Prostate gland (tissue), 2 donors: ENCODE data around the gene DHRS12. TPM values are rescaled to one million over a fixed set of nuclear protein-coding genes. Genes with fewer than 3 reads are reported as not detected.

ENCODE experiments used
- DNase-seq: peaks from one replicate; pipeline ENCODE4 v3.0.0-alpha.2; 2019; ENCODE audit warnings: low spot score
- H3K27ac ChIP-seq, 2 donors: fragments of 200-600 bp; sonication (generic); 2 replicates each; pipeline ENCODE4 v1.5.1; 2017 to 2019
- H3K27me3 ChIP-seq: fragments of 200-600 bp; sonication (generic); replicated peaks from 2 replicates; pipeline ENCODE4 v1.5.1; 2019; ENCODE audit not compliant: insufficient read depth
- H3K36me3 ChIP-seq, 2 donors: fragments of 200-600 bp; sonication (generic); 1 replicate in 1 of 2; 2 replicates in 1 of 2; pipeline versions ENCODE4 v1.5.1 to v1.8.1; 2017 to 2019
- H3K4me1 ChIP-seq: fragments of 200-600 bp; sonication (generic); replicated peaks from 2 replicates; pipeline ENCODE4 v1.5.1; 2019
- H3K4me3 ChIP-seq, 2 donors: fragments of 200-600 bp; sonication (generic); 2 replicates each; pipeline ENCODE4 v1.5.1; 2017 to 2019
- H3K9me3 ChIP-seq: fragments of 200-600 bp; sonication (generic); 2 replicates; pipeline ENCODE4 v1.5.1; 2017
- POLR2A ChIP-seq: fragments of 450-650 bp; IDR thresholded peaks from one replicate; pipeline ENCODE4 v1.6.1; 2016; ENCODE audit warnings: antibody characterized with exemption, mild to moderate bottlenecking
- POLR2AphosphoS5 ChIP-seq: sonication (generic); formaldehyde crosslinking; IDR thresholded peaks from one replicate; pipeline ENCODE4 v1.6.1; 2017; ENCODE audit warnings: antibody characterized with exemption
- WGBS: methylation state at CpG from one replicate; pipeline ENCODE4 v1.1.5; 2018; 5-methylcytosine and 5-hydroxymethylcytosine counted together
- intact Hi-C: fragments of 100-400 bp; cut with DNase I; formaldehyde crosslinking; loops from one replicate; pipeline ENCODE4 v1.14.2; 2022
- total RNA-seq, 2 donors: library from RNA; depleted of rRNA; stranded (reverse); fragments of >200 nt; gene quantifications; one replicate each; pipeline ENCODE4 v1.1.0, GENCODE V29; 2016
- TF ChIP-seq, protein P1 (sequence below), 4 experiments: fragments of 200-600 bp in 2 of 4; fragments of 450-650 bp in 2 of 4; sonication (generic) in 2 of 4; IDR thresholded peaks; 1 replicate in 3 of 4; 2 replicates in 1 of 4; pipeline ENCODE4 v1.5.1; 2016 to 2019; ENCODE audit warnings: antibody characterized with exemption in 4 of 4, mild to moderate bottlenecking in 2 of 4, moderate library complexity in 2 of 4

The DHRS12 gene
- total RNA-seq, 2 donors from 2014 or later, result 18.7 to 19.8 TPM

DNA sequence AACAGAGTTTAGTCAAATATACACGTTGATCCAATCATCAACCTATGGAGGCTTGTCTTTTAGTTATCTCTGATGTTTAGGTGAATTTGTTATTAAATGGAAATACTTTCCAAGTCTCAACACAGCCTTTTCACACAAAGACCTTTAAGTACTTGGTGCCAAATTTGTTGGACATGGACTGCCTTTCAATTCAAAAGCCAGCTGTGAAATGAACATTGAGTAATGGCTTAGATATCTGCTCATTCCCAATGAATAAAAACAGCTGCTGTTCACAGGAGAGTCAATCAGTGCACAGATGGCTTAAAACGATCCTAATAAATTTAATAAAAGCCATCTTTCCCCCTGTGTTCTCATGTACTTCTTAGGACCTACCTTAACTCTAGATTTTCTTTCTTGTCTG lies 19.9 kb upstream of the DHRS12 start:
- WGBS, result 45% methylated on average over 2 of the region's 2 CpGs
- no peaks in the 10 kb centered on the region for H3K4me1 ChIP-seq
- TF ChIP-seq POLR2A (no peak), POLR2AphosphoS5 (no peak)
- TF ChIP-seq, protein P1, sequence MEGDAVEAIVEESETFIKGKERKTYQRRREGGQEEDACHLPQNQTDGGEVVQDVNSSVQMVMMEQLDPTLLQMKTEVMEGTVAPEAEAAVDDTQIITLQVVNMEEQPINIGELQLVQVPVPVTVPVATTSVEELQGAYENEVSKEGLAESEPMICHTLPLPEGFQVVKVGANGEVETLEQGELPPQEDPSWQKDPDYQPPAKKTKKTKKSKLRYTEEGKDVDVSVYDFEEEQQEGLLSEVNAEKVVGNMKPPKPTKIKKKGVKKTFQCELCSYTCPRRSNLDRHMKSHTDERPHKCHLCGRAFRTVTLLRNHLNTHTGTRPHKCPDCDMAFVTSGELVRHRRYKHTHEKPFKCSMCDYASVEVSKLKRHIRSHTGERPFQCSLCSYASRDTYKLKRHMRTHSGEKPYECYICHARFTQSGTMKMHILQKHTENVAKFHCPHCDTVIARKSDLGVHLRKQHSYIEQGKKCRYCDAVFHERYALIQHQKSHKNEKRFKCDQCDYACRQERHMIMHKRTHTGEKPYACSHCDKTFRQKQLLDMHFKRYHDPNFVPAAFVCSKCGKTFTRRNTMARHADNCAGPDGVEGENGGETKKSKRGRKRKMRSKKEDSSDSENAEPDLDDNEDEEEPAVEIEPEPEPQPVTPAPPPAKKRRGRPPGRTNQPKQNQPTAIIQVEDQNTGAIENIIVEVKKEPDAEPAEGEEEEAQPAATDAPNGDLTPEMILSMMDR (IDR thresholded peaks at IDR 0.05), result no peak

DNA sequence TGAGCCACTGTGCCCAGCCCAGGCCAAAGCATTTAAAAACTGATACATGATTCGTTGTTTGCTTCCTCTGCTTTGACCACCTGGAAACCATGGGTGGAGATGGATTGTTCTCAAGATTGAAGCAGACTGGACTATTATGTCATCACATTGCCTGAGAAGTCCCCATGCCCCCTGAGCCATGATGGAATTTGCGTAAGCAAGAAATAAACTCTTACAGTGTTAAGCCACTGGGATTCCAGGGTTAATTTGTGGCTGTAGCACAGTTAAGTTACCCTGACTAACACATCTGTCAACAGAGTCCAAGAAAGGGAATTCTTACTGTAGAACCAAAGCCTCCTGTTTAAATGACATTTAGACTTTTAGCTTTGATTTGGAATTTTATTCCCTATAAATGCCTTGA lies 19.4 kb upstream of the DHRS12 start:
- no peaks in the 10 kb centered on the region for H3K4me1 ChIP-seq
- 84% methylated on average over 2 of the region's 2 CpGs for WGBS
- no peaks in the 10 kb centered on the region for H3K27me3 ChIP-seq
- DNase-seq, result no peak
- intact Hi-C loops, result no loop called here
- H3K36me3 ChIP-seq, result no peaks in the 10 kb centered on the region
- no peak overlapping the region for H3K27ac ChIP-seq
- TF ChIP-seq, protein P1 (IDR thresholded peaks at IDR 0.05), result no peak
- no peak for TF ChIP-seq POLR2AphosphoS5
- no peak for TF ChIP-seq POLR2A
- no peaks in the 10 kb centered on the region for H3K9me3 ChIP-seq
- no peak overlapping the region for H3K4me3 ChIP-seq

More for the DNA sequence above, 19.9 kb upstream of the DHRS12 start:
- intact Hi-C loops, result no loop called here
- Histone ChIP-seq H3K27ac (no peak overlapping the region), H3K4me3 (no peak overlapping the region), H3K27me3 (no peaks in the 10 kb centered on the region), H3K36me3 (no peaks in the 10 kb centered on the region), H3K9me3 (no peaks in the 10 kb centered on the region)
- DNase-seq, result no peak

DNA sequence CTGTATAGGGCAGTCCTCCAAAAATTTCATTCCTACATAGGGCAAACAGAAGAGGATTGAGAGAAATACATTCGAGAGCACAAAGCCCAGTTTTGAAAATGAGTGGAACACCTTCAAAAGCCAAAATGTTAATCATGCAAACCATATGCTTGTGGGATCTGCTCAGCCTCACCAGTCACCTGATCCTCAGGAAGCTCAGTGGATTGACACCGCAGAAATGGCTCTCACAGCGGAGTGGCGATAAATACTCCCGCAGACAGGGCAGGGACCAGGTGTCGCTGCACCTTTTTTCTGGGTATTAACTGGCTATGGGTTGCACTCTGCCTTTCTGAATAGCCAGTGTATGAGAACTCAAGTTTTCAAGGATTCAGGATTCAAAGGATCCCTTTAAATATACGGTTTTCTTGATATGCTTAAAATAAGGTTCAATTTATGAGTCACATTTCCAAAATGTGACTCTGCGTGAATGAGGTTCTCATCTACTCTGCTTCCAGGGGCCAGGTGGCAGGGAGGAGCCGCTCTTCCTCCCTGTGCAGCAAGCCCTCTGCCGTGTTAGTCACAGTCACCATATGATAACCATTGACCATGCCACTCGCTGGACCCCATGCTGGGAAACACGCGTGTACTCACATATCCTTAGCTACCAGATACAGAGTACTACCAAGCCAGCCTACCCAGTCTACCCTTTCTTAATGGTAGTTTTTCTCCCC lies 18.3 kb upstream of the DHRS12 start:
- no peaks in the 10 kb centered on the region for H3K36me3 ChIP-seq
- 85% methylated on average over 13 of the region's 13 CpGs for WGBS
- H3K4me3 ChIP-seq, result no peak overlapping the region
- no peaks in the 10 kb centered on the region for H3K4me1 ChIP-seq
- intact Hi-C loops, result no loop called here
- TF ChIP-seq, protein P1 (IDR thresholded peaks at IDR 0.05), result no peak
- no peak for TF ChIP-seq POLR2A
- TF ChIP-seq POLR2AphosphoS5, result no peak
- no peaks in the 10 kb centered on the region for H3K9me3 ChIP-seq
- no peak for DNase-seq
- no peak overlapping the region for H3K27ac ChIP-seq
- H3K27me3 ChIP-seq, result no peaks in the 10 kb centered on the region

DNA sequence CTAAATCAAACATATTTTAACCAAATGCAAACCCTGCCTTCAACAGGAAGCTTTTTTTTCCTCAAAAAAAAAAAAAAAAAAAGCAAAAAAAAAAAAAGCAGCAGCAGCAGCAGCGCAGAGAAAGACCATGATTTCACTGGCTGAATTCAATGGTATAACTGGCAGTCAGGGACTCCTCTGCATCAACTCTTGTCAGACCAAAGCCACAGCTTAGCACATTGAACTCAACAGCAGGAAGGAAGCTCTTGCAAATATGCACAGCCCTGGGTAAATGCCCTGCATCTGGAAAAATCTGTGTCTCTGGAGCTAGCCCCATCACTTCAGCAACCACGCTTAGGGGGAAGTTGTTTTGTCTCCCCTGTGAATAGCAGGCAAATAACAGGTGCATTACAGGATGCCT lies 17.6 kb upstream of the DHRS12 start:
- H3K36me3 ChIP-seq, result no peaks in the 10 kb centered on the region
- no peaks in the 10 kb centered on the region for H3K4me1 ChIP-seq
- H3K27ac ChIP-seq, result no peak overlapping the region
- no peak overlapping the region for H3K4me3 ChIP-seq
- 71% methylated on average over 2 of the region's 2 CpGs for WGBS
- no peaks in the 10 kb centered on the region for H3K27me3 ChIP-seq
- intact Hi-C loops, result no loop called here
- DNase-seq, result no peak
- no peaks in the 10 kb centered on the region for H3K9me3 ChIP-seq
- TF ChIP-seq POLR2A (no peak), POLR2AphosphoS5 (no peak)
- TF ChIP-seq, protein P1 (IDR thresholded peaks at IDR 0.05), result no peak

DNA sequence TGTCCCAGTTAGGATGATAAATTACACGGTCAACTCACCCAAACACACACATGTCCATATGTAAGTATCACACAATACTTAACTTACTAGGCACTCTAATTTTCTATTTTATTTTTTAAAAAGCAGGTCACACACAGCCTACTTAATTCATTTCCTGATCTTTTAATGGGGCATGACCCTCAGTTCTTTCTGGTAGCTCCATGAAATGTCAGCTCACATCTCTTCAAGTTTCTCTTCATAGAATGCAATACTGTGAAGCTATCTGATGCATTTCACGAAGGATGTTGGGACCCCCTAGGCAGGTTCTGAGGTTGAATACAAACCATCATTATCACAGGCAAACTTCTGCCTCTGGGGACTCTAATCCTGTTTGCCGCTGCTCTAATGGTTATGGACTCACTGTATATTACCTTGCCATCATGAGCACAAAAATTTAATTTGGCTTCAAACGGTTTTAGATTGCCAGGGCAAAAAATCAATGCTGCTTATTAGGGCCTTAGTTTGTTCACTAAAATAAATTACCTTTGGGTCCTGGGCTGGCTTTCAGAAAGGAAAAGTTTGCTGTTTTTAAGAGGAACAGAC lies 16.1 kb upstream of the DHRS12 start:
- no peaks in the 10 kb centered on the region for H3K4me1 ChIP-seq
- TF ChIP-seq, protein P1 (IDR thresholded peaks at IDR 0.05), result no peak
- TF ChIP-seq POLR2A (no peak), POLR2AphosphoS5 (no peak)
- no peak overlapping the region for H3K27ac ChIP-seq
- no peak overlapping the region for H3K4me3 ChIP-seq
- intact Hi-C loops, result no loop called here
- no peaks in the 10 kb centered on the region for H3K9me3 ChIP-seq
- 81% methylated on average over 4 of the region's 4 CpGs for WGBS
- H3K36me3 ChIP-seq, result no peaks in the 10 kb centered on the region
- DNase-seq, result no peak
- no peaks in the 10 kb centered on the region for H3K27me3 ChIP-seq
